ENCODE data around the gene RPL12.

GRCh38 chr9:127498298-127498697 lies 47.1 kb upstream of the RPL12 start:
- TF ChIP-seq POLR2AphosphoS5 (IDR thresholded peaks at IDR 0.05; ENCODE audit: borderline replicate concordance, low read depth, low read length) (no peak), EZH2 (IDR thresholded peaks at IDR 0.05) (no peak)

All from SK-N-MC (cell line).